Endothelial cell of hepatic sinusoid (primary cell): ENCODE measurements around the gene COL8A2.

ENCODE experiments used
- in situ Hi-C: cut with HindIII; loops from 2 replicates; pipeline ENCODE4 v1.10.0; 2017; ENCODE audit warnings: low sequenced_read_pairs

The COL8A2 gene

DNA sequence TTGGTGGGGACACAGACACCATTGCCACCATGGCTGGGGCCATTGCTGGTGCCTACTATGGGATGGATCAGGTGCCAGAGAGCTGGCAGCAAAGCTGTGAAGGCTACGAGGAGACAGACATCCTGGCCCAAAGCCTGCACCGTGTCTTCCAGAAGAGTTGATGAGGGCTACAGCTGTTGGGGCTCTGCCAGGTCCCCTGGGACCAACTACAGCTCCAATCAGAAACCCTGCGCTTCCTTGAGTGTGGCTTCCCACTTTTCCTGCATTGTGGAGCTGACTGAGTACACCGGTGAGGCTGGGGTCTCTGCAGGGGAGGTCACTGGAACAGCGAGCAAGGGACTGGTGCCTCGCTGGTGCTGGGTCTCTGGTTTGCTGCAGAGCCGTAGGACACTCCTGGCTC is 31.8 kb downstream of the COL8A2 start:
- in situ Hi-C loops, result no loop called here

DNA sequence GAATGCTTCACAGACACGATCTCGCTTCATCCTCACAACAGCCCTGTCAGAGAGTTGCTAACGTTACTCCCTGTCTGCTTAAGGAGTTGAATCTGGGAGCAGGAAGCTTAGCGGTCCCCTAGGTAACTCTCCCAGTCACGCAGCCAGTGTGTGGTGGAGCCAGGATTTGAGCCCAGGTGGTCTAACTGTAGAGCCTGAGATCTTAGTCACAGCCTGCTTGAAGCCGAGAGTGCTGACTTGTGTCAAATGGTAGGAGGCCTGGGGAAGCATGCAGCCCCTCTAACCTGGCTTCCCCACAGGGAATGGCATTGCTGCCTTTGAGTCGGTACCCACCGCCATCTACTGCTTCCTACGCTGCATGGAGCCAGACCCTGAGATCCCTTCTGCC is 32.2 kb downstream of the COL8A2 start:
- in situ Hi-C loops, result no loop called here

DNA sequence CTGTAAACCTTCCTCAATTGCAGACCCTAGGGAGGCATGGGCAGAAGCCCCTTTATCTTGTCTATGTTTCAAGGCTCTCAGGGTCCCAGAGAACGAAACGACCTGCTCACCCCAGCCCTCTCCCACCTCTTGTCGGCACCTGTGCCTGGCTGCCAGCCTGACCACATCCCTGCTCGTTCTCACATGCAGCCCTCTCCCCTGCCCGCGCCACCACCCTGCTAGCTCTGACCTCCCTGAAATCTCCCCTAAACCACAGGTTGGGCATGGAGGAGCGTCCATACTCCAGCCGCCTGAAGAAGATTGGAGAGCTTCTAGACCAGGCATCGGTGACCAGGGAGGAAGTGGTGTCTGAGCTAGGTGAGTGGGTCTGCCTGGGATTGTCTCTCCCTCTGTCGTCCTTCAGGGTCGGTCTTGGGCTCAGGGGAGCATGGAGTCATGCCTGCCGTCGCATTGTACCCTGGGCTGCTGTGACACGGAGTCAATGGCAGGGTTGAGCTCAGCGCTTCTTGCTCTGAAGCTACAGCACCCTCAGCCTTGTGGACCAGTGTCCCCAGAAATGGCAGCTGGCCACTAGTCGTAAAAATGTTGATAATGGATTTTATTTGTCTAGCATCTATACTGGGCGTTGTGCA is 32.7 kb downstream of the COL8A2 start:
- in situ Hi-C loops, result no loop called here

DNA sequence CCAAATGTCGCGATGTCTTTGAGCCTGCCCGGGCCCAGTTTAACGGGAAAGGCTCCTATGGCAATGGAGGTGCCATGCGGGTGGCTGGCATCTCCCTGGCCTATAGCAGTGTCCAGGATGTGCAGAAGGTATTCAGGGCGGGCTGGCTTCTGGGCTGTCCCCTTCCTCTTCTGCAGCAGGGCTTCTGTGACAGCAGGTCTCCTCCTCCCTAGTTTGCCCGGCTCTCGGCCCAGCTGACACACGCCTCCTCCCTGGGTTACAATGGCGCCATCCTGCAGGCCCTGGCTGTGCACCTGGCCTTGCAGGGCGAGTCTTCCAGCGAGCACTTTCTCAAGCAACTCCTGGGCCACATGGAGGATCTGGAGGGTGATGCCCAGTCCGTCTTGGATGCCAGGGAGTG is 33.3 kb downstream of the COL8A2 start:
- in situ Hi-C loops, result no loop called here

DNA sequence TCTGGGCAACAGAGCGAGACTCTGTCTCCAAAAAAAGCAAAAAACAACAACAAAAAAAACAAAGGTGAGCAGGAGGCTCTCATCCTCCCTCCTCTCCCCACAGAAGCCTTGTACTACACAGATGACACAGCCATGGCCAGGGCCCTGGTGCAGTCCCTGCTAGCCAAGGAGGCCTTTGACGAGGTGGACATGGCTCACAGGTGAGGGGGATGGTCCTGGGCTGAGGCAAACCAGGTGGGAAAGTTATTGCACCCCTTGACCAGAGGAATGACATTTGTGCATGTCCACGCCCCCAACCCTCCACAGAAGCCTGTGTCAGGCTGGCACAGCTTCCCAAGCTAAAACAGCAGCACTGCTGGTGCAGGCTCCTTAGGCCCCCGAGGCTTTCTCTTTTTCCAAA is 33.9 kb downstream of the COL8A2 start:
- in situ Hi-C loops, result no loop called here

DNA sequence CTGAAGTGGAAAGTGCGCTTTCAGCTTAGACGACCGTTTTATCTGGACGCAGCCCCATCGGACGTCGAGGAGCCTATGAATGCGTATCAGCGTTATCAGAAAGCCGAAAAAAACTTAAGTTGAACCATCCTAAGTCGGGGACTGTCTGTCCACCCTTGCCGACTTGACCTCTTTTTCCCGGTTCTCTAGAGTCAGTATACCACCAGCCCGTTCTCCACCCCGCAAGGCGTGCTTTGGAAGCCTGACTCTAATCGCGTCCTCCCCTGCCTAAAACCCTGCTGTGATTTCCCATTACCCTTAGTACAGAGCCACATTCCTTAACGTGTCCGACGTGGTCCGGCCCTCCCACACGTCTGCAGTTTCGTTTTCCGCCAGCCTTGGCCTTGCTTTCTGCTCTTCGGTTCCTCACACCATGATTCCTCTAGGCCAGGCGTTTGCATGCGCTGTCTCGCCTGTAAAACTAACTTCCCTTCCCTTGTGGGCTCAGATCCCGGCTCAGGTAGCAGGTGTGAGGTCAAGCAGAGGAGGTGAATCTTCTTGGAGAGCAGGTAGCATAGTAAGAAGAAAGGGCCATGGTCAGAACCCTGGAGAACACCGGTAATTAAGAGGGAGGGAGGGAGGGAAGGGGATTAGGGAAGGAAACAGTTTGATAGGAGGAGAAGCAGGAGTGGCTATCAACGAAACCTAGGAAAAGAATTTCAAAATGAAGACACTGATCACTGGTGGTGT is 35.5 kb downstream of the COL8A2 start:
- in situ Hi-C loops, result no loop called here

DNA sequence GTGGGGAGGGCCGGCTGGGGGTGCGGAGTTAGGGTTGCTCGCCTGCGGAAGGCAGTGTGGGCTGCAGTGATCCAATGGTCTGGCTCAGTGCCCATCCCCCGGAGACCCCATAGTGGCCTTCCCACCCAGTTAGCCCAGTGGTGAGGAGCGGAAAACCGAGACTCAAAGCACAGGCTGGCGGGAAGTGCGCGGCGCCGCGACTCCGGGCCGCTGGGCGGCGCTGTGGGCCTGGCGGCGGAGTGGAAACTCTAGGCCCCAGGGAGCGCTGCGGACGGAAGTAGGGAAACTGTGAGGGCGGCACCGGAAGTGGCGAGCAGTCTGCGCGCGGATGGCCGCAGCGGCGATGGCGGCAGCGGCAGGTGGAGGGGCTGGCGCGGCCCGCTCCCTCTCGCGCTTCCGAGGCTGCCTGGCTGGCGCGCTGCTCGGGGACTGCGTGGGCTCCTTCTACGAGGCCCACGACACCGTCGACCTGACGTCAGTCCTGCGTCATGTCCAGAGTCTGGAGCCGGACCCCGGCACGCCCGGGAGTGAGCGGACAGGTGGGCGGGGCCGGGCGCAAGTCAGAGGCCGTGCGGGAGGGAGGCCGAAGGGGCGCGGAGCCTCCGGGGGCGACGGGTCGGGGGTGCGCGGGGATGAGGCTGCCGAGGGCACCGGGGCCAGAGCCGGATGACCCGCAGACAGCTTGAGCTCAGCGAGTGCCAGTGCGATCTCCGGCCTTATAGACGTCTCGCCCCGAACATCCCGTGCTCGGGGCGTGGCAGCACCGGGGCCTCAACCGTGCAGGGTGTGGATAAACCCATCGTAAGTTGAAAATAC is 36.2 kb downstream of the COL8A2 start, which contains the start of gene ADPRS:
TSS of gene ADPRS (plus strand) at position 316 of the 816 bp plus-strand sequence. CDS start at position 329, 13 bp downstream.
- in situ Hi-C loops, result no loop called here

DNA sequence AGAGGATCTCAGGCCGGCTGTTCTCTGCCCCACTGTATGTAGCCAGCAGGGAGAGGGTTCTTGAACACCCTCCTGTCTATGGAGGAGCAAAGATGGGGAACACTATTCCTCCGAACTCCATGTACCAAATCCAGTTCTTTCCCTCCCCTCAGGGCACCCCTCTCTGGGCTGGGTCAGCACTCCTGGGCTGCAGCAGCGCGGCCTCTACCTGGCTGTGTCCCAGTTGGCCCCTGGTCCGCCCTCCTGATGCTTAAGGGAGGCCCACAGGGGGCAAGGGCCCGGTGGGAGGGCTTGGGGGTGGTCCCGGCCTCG is 36.8 kb downstream of the COL8A2 start:
- in situ Hi-C loops, result no loop called here

DNA sequence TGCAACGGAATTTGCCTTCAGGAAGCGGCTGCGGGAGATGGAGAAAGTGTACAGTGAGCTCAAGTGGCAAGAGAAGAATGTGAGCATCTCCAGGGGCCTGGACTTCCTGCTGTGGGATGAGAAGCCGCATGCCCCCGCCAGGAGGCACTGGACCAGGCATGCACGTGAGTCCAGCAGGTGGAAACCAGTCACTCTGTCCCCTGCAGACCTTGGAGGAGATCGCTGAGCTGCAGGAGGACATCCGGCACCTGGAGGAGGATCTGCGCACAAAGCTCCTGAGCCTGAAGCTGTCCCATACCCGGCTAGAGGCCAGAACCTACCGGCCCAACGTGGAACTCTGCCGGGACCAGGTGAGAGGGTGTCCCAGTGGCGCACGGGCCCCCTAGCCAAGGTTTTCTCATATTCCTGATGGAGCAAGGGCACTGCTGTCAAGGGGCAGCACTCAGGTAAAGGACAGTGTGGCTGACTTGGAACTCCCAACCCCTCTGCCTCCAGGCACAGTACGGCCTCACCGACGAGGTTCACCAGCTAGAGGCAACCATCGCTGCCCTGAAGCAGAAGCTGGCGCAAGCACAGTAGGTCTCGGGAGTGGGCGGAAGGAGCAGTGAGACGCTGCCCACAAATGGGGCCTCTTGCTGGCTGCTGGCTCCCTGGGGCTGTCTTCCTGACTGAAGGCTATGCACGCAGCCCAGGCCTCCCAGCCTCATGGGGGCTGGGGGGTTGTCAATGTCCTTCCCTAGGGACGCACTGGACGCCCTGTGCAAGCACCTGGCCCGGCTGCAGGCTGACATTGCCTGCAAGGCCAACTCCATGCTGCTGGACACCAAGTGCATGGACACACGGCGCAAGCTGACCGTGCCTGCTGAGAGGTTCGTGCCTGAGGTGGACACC is 37.5 kb downstream of the COL8A2 start:
- in situ Hi-C loops, result no loop called here

DNA sequence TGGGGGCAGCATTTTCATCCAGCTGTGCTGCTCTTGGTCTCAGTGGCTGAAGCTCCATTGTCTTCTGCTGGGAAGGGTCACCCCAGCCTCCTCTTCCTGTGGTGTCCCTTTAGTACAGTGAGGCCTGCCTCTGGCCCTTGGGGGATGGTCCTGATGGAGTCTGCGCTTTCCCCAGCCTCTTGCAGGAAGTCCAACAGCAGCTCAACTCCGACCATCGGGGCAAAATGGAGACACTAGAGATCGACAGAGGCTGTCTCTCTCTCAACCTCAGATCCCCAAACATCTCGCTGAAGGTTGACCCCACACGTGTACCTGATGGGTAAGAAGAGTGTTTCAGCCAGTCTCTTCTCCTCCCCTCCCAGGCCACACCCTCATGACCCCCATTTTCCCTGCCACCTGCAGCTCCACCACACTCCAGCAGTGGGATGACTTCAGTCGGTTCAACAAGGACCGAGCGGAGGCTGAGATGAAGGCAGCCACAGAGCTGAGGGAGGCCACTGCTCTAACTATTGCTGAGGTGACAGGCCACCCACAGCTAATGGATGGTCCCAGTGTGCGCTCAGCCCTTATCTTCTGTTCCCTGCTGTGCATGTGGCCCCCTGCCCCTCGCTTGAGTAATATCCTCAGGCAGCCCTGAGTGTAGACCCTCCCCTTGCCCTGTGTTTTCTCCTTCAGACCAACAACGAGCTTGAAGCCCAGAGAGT is 38.3 kb downstream of the COL8A2 start:
- in situ Hi-C loops, result no loop called here

DNA sequence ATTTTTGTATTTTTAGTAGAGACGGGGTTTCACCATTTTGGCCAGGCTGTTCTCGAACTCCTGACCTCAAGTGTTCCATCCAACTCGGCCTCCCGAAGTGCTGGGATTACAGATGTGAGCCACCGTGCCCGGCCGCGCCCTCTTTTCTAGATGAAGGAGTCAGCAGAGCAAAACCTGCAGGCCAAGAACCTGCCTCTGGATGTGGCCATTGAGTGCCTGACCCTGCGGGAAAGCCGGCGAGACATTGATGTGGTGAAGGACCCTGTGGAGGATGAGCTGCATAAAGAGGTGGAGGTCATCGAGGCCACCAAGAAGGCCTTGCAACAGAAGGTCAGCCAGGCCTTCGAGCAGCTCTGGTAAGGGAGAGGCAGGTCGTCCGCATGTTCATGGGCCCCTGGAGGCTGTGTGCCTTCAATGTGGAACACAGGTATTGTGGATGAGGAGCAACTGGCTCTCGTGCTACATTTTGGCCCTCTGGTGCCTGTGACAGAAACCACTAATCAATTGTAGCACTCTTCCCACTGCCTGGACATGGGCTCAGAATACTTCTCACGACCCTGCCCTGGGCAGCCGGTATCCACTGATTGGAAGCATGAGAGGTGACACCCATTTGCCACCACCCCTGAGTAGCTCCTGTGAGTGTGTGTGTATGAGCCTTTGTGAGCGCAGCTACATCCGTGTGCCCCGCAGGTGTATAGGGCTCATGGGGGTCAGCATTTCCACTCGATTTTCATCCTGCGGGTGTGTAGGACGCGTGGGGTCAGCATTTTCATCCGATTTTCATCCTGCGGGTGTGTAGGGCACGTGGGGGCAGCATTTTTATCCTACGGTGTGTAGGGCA is 39.1 kb downstream of the COL8A2 start:
- in situ Hi-C loops, result no loop called here

DNA sequence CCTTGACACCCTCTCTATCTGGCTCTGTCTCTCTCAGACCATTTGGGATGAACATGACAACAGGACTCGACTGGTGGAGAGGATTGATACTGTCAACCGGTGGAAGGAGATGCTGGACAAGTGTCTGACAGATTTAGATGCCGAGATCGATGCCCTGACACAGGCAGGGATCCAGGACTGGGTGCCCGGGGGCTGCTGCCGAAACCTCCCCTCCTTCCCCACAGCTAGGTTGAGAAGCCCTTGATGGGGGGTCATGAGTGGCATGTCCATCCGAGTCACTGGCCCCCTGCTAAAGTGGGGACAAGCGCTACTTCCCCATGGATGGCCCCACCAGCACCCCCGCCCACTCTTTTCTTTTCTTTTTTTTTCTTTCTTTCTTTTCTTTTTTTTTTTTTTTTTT is 39.9 kb downstream of the COL8A2 start:
- in situ Hi-C loops, result no loop called here

DNA sequence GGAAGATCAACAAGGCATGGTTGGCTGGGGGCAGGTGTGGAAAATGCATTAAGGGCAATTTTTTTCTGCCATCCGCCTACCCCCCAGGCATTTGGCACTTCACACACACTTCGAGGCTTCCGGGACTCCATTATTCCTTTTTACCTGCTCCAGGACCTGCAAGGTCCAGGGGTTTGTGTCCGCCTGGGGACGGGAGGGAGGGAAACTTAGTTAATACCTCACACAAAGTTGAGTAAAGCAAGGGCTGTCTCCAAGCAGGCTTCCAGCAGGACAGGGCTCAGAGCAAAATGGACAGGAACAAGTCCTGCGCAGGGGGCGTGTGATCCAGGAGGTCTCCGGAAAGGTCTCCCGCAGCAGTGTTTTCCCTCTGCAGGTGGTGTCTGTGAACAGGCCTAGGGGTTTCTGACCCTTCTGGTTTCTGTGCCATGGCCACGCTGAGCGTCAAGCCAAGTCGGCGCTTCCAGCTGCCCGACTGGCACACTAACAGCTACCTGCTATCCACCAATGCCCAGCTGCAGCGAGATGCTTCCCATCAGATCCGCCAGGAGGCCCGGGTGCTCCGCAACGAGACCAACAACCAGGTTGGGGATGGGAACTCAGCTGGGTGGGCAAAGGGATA is 40.4 kb downstream of the COL8A2 start:
- in situ Hi-C loops, result no loop called here

DNA sequence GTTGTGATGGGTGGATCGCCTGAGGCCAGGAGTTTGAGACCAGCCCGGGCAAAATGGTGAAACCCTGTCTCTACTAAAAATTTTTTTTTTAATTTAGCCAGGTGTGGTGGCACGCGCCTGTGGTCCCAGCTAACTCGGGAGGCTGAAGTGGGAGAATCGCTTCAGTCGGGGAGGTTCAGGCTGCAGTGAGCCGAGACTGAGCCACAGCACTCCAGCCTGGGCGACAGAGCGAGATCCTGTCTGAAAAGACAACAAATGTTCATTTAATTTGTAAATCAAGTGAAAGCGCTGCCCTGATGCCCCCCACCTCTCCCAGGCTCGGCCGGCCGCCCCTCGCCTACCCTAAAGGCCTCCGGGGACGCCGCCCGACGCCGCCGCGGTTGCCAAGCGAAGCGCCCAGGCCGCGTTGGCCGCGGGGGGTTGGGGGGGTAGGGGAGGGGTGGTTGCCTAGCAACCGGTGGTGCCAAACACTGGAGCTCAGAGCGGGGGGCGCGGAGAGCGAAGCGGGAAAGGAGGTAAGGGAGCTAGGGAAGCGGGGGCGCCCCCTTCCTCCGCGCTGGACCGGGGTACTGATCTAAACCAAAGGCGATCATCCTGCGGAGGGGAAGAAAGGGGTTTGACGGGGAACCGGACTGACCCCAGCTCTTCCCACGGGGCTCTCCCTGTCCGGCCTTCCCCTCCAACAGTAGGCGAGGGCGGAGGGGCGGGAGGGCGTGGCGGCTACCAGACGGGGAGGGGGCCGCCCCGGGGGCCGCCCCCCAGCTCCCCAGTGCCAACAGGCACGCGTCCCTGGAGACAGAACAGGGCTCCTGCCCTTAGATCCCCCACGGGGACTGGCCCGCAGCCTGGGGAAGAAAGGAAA is 41.2 kb downstream of the COL8A2 start, which contains the start of gene TEKT2:
TSS of gene TEKT2 (plus strand) at position 460 of the 862 bp plus-strand sequence. CDS start 828 bp downstream, outside the sequence.
- in situ Hi-C loops, result no loop called here

DNA sequence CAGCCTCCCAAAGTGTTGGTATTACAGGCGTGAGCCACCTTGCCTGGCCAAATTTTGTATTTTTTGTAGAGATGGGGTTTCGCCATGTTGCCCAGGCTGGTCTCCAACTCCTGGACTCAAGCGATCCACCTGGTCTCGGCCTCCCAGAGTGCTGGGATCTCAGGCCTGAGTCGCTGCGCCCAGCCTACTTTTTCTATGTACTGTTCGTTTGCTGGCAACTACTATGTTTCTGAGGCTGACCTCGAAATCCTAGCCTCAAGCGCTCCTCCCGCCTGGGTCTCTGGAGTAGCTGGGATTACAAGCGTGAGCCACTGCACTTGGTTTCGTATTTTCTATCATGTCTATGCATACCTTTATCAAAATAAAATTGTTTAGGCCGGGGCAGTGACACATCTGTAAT is 41.8 kb downstream of the COL8A2 start:
- in situ Hi-C loops, result no loop called here

DNA sequence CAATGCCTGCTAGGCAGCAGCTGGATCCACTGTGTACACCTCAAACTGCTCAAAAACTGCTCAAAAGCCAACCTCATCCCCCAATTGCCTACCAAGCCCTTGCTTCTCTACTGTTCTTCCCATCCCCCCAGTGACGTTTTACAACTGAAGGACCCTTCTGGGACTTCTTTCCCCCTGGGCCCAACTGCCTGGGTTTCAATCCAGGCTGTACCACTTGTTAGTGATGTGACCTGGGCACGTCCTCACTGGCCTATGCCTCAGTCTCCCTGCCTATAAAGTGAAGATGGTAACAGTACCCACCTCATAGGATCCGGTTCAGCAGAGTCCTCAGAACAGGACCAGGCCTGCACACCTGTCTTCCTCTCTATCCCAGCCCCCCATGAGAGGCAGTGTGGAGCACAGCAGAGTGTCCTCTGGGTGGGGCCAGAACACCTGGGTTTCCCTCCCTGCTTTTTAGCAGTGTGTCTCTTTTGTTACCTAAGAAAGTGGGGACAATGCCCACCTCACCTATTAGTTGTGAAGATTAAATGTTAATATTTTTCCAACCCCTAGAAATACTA is 43.0 kb downstream of the COL8A2 start:
- in situ Hi-C loops, result no loop called here

DNA sequence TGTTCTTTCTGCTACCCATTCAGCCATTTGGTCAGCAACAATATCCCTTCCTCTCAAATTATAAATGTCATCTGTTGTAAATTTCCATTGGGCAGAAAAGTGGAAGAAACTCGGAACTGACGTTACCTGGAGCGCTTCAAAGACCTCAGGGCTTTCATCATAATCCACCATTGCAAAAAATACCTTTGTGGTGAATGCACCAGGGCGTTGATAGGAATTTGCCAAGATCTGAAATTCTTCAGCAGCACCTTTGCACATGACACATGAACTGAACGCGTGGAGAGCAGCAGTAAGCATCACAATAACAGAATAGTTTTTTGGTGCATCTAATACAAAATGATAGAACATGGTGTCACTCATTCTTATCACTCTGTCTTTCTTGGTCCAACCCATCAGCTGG is 44.2 kb downstream of the COL8A2 start:
- in situ Hi-C loops, result no loop called here

DNA sequence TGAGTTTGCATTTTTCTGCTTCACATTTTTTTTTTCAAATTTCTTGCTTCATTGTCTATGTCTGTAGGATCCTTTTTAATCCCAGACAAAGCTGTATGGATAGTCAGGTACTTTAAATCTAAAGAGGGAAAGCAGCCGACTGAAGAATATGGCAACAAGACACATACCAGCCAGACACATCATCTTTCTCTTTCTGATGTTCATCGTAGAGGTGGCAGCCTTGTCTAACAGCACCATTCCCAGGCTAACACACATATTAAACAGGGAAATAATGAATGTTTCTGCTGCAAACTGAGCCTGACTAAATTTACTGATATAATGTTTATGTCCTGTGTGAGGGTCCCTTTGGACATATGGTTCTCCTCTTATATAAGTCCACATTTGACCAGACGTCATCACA is 44.8 kb downstream of the COL8A2 start:
- in situ Hi-C loops, result no loop called here
